OCI-LY1 (cell line): Measurements from ENCODE around the gene SPATA20.
A peak's percentile ranks its signal among the peaks of the same experiment; 100 is the strongest.

Source experiments
- H2AFZ ChIP-seq: fragments of 200-600 bp; sonication (generic), shearing (Covaris generic); 2 replicates; pipeline ENCODE4 v1.6.0; 2014; ENCODE audit warnings: antibody characterized with exemption, mild to moderate bottlenecking, low read length
- H3F3A ChIP-seq: fragments of 200-600 bp; sonication (generic), shearing (Covaris generic); 2 replicates; pipeline ENCODE4 v1.6.0; 2014; ENCODE audit warnings: mild to moderate bottlenecking, antibody characterized with exemption, low read length, moderate library complexity; ENCODE audit not compliant: insufficient read depth
- H3K27ac ChIP-seq: fragments of 200-600 bp; sonication (generic); 2 replicates; pipeline ENCODE4 v1.5.1; 2014; ENCODE audit warnings: low read length, mixed run types, mild to moderate bottlenecking, low read depth; ENCODE audit not compliant: poor library complexity, severe bottlenecking
- H3K27me3 ChIP-seq: fragments of 200-600 bp; sonication (generic); 2 replicates; pipeline ENCODE4 v1.6.0; 2014; ENCODE audit warnings: antibody characterized with exemption, mild to moderate bottlenecking, low read length, moderate library complexity; ENCODE audit not compliant: insufficient read depth
- H3K36me3 ChIP-seq: fragments of 200-600 bp; sonication (generic); 2 replicates; pipeline ENCODE4 v1.6.1; 2014; ENCODE audit warnings: mild to moderate bottlenecking, antibody characterized with exemption, low read length, moderate library complexity, mixed read lengths; ENCODE audit not compliant: insufficient read depth
- H3K4me1 ChIP-seq: fragments of 200-600 bp; sonication (generic); 2 replicates; pipeline ENCODE4 v1.5.1; 2014; ENCODE audit warnings: mild to moderate bottlenecking, low read length, moderate library complexity; ENCODE audit not compliant: insufficient read depth, severe bottlenecking
- H3K4me2 ChIP-seq: fragments of 200-600 bp; sonication (generic), shearing (Covaris generic); 2 replicates; pipeline ENCODE4 v1.6.1; 2014; ENCODE audit warnings: low read length
- H3K4me3 ChIP-seq: fragments of 200-600 bp; sonication (generic); 2 replicates; pipeline ENCODE4 v1.5.1; 2014; ENCODE audit warnings: low read length, low read depth, mild to moderate bottlenecking, mixed read lengths; ENCODE audit not compliant: poor library complexity, severe bottlenecking
- H3K79me2 ChIP-seq: fragments of 200-600 bp; shearing (Covaris generic); 2 replicates; pipeline ENCODE4 v1.6.1; 2016; ENCODE audit warnings: mixed run types, low read length, mixed read lengths; ENCODE audit not compliant: insufficient read depth
- H3K9ac ChIP-seq: fragments of 200-600 bp; sonication (generic), shearing (Covaris generic); 2 replicates; pipeline ENCODE4 v1.6.1; 2014; ENCODE audit warnings: mild to moderate bottlenecking, low read length, mixed read lengths
- H3K9me2 ChIP-seq: fragments of 200-600 bp; sonication (generic), shearing (Covaris generic); 2 replicates; pipeline ENCODE4 v1.6.1; 2014; ENCODE audit warnings: low read depth, mild to moderate bottlenecking, low read length, mixed read lengths
- H3K9me3 ChIP-seq: fragments of 200-600 bp; shearing (Covaris generic); 2 replicates; pipeline ENCODE4 v1.6.1; 2014; ENCODE audit warnings: low read length, mixed read lengths
- H4K20me1 ChIP-seq: fragments of 200-600 bp; sonication (generic), shearing (Covaris generic); 2 replicates; pipeline ENCODE4 v1.6.0; 2016; ENCODE audit warnings: mild to moderate bottlenecking, low read length; ENCODE audit not compliant: insufficient read depth
- CTCF ChIP-seq: fragments of 200-600 bp; sonication (generic), shearing (Covaris generic); IDR thresholded peaks from 2 replicates; pipeline ENCODE4 v1.5.1; 2017; ENCODE audit warnings: mild to moderate bottlenecking, antibody characterized with exemption, low read length, moderate library complexity, mixed read lengths
- EZH2 ChIP-seq: fragments of 200-600 bp; sonication (generic), shearing (Covaris generic); IDR thresholded peaks from 2 replicates; pipeline ENCODE4 v1.8.0; 2017; ENCODE audit warnings: borderline replicate concordance, mixed run types, mild to moderate bottlenecking, antibody characterized with exemption, low read length, moderate library complexity, mixed read lengths

The SPATA20 gene

GRCh38 chr17:50573866-50574611 is 27.1 kb downstream of the SPATA20 start:
- Histone ChIP-seq H3F3A (no peaks in the 10 kb centered on the region), H3K9ac (no peak overlapping the region), H4K20me1 (no peaks in the 10 kb centered on the region), H3K4me2 (no peak overlapping the region), H3K36me3 (no peaks in the 10 kb centered on the region), H3K79me2 (no peaks in the 10 kb centered on the region), H3K4me3 (no peak overlapping the region), H3K9me2 (no peaks in the 10 kb centered on the region), H3K27me3 (peaks cover 3% of the 10 kb centered on the region; the same call in 1 of the 2 replicates), H3K27ac (no peak overlapping the region), H2AFZ (no peak overlapping the region), H3K4me1 (no peaks in the 10 kb centered on the region), H3K9me3 (no peaks in the 10 kb centered on the region)
- TF ChIP-seq EZH2 (no peak), CTCF (no peak)

- Histone ChIP-seq H2AFZ (no peak overlapping the region), H3K9me3 (no peaks in the 10 kb centered on the region), H3F3A (no peaks in the 10 kb centered on the region), H3K9ac (no peak overlapping the region), H3K36me3 (no peaks in the 10 kb centered on the region), H3K4me2 (no peak overlapping the region), H4K20me1 (no peaks in the 10 kb centered on the region), H3K27me3 (peaks cover 3% of the 10 kb centered on the region; the same call in 1 of the 2 replicates), H3K79me2 (no peaks in the 10 kb centered on the region), H3K4me1 (no peaks in the 10 kb centered on the region), H3K4me3 (no peak overlapping the region), H3K9me2 (no peaks in the 10 kb centered on the region), H3K27ac (no peak overlapping the region)
- TF ChIP-seq CTCF: peak; percentile 16; the same call in 1 of the 2 replicates
- no peak for TF ChIP-seq EZH2
Observed at GRCh38 chr17:50575581-50576210, 28.7 kb downstream of the SPATA20 start.

- no peaks in the 10 kb centered on the region for H3K4me1 ChIP-seq
Observed at GRCh38 chr17:50576864-50577263, 29.9 kb downstream of the SPATA20 start.

More at GRCh38 chr17:50576864-50577263, 29.9 kb downstream of the SPATA20 start:
- no peak overlapping the region for H3K4me2 ChIP-seq
- H3K9me2 ChIP-seq: no peaks in the 10 kb centered on the region
- no peaks in the 10 kb centered on the region for H3K36me3 ChIP-seq
- no peak overlapping the region for H3K9ac ChIP-seq
- no peaks in the 10 kb centered on the region for H3F3A ChIP-seq
- H3K27me3 ChIP-seq: no peaks in the 10 kb centered on the region
- H3K4me3 ChIP-seq: no peak overlapping the region
- no peaks in the 10 kb centered on the region for H3K79me2 ChIP-seq
- H3K27ac ChIP-seq: no peak overlapping the region
- H2AFZ ChIP-seq: no peak overlapping the region
- H4K20me1 ChIP-seq: no peaks in the 10 kb centered on the region
- TF ChIP-seq EZH2 (no peak), CTCF (no peak)
- no peaks in the 10 kb centered on the region for H3K9me3 ChIP-seq
